Loucy (cell line): ENCODE results near the gene RALB.

Source experiments
- H2AFZ ChIP-seq: fragments of 200-600 bp; sonication (generic); 2 replicates; pipeline ENCODE4 v1.6.0; 2016; ENCODE audit warnings: antibody characterized with exemption, mild to moderate bottlenecking, low read length, moderate library complexity
- H3F3A ChIP-seq: fragments of 200-600 bp; 2 replicates; pipeline ENCODE4 v1.6.0; 2016; ENCODE audit warnings: antibody characterized with exemption, low read depth, mild to moderate bottlenecking
- H3K27me3 ChIP-seq: fragments of 200-600 bp; sonication (generic); 2 replicates; pipeline ENCODE4 v1.6.1; 2014; ENCODE audit warnings: low read length, mild to moderate bottlenecking; ENCODE audit not compliant: insufficient read depth, poor library complexity, severe bottlenecking
- H3K36me3 ChIP-seq: fragments of 200-600 bp; sonication (generic); 2 replicates; pipeline ENCODE4 v1.6.1; 2016; ENCODE audit warnings: low read length; ENCODE audit not compliant: insufficient read depth
- H3K4me1 ChIP-seq: fragments of 200-600 bp; sonication (generic); 2 replicates; pipeline ENCODE4 v1.5.1; 2014; ENCODE audit warnings: low read length, mild to moderate bottlenecking; ENCODE audit not compliant: insufficient read depth, poor library complexity, severe bottlenecking
- H3K4me2 ChIP-seq: fragments of 200-600 bp; sonication (generic); 2 replicates; pipeline ENCODE4 v1.6.0; 2014; ENCODE audit warnings: antibody characterized with exemption, low read length, low read depth, mild to moderate bottlenecking; ENCODE audit not compliant: poor library complexity, severe bottlenecking
- H3K4me3 ChIP-seq: fragments of 200-600 bp; sonication (generic); 2 replicates; pipeline ENCODE4 v1.5.1; 2014; ENCODE audit warnings: low read length, mild to moderate bottlenecking, mixed read lengths; ENCODE audit not compliant: poor library complexity, severe bottlenecking
- H3K79me2 ChIP-seq: fragments of 200-600 bp; sonication (generic); 2 replicates; pipeline ENCODE4 v1.6.1; 2014; ENCODE audit warnings: low read length; ENCODE audit not compliant: insufficient read depth
- H3K9ac ChIP-seq: fragments of 200-600 bp; sonication (generic); 2 replicates; pipeline ENCODE4 v1.6.0; 2014; ENCODE audit warnings: mild to moderate bottlenecking, low read depth, low read length, moderate library complexity; ENCODE audit not compliant: poor library complexity, severe bottlenecking
- H3K9me2 ChIP-seq: fragments of 200-600 bp; sonication (generic); replicated peaks from 2 replicates; pipeline ENCODE4 v1.6.1; 2016; ENCODE audit warnings: low read depth, low read length, mixed read lengths
- H3K9me3 ChIP-seq: fragments of 200-600 bp; sonication (generic); 2 replicates; pipeline ENCODE4 v1.6.1; 2014; ENCODE audit warnings: mild to moderate bottlenecking, antibody characterized with exemption, low read length, low read depth; ENCODE audit not compliant: insufficient read depth
- H4K20me1 ChIP-seq: fragments of 200-600 bp; sonication (generic); 2 replicates; pipeline ENCODE4 v1.6.0; 2014; ENCODE audit warnings: antibody characterized with exemption, low read length, mild to moderate bottlenecking; ENCODE audit not compliant: insufficient read depth, poor library complexity, severe bottlenecking
- CTCF ChIP-seq: fragments of 200-600 bp; sonication (generic); conservative IDR thresholded peaks from 2 replicates; pipeline ENCODE4 v1.5.1; 2014; ENCODE audit warnings: mild to moderate bottlenecking, antibody characterized with exemption, low read length
- EZH2phosphoT487 ChIP-seq: fragments of 200-600 bp; IDR thresholded peaks from 2 replicates; pipeline ENCODE4 v1.6.1; 2018; ENCODE audit warnings: antibody characterized with exemption, mild to moderate bottlenecking, moderate library complexity, borderline replicate concordance

The RALB gene

GRCh38 chr2:120341977-120342376, 89.3 kb downstream of the RALB start:
- Histone ChIP-seq H3K79me2 (no peaks in the 10 kb centered on the region), H3K4me2 (no peak overlapping the region), H3F3A (no peaks in the 10 kb centered on the region), H3K4me3 (no peak overlapping the region), H4K20me1 (no peaks in the 10 kb centered on the region), H3K4me1 (no peaks in the 10 kb centered on the region), H3K27me3 (peaks cover 13% of the 10 kb centered on the region), H3K9me2 (no peaks in the 10 kb centered on the region), H3K9me3 (no peaks in the 10 kb centered on the region), H3K36me3 (no peaks in the 10 kb centered on the region), H3K9ac (no peak overlapping the region), H2AFZ (no peak overlapping the region)
- TF ChIP-seq EZH2phosphoT487 (no peak), CTCF (no peak)

DNA sequence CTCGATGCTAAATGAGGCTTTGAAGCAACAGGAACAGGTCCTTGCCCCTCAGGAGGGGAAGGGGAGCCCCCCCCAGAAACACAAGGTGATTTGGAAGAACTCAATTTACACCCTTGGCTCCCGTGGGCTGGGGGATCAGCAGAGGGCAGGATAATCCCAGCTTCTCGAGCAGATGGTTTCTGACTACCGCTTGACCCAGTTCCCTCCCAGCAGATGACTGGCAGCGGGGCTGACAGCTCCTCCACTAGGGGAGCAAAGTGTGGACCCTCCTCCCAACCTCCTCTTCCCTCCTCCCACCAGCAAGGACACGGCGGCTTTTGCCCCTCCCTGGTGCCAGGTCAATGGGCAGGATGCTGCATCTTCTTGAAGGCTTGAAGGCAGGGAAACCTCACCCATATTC, 89.8 kb downstream of the RALB start:
- no peaks in the 10 kb centered on the region for H4K20me1 ChIP-seq
- no peak overlapping the region for H3K9ac ChIP-seq
- TF ChIP-seq EZH2phosphoT487 = no peak
- no peak for TF ChIP-seq CTCF
- H3K4me2 ChIP-seq = no peak overlapping the region
- no peak overlapping the region for H3K4me3 ChIP-seq
- no peaks in the 10 kb centered on the region for H3K9me2 ChIP-seq
- H3K27me3 ChIP-seq = peaks cover 13% of the 10 kb centered on the region
- H3K79me2 ChIP-seq = no peaks in the 10 kb centered on the region
- H2AFZ ChIP-seq = no peak overlapping the region
- no peaks in the 10 kb centered on the region for H3K4me1 ChIP-seq
- H3K36me3 ChIP-seq = no peaks in the 10 kb centered on the region
- H3F3A ChIP-seq = no peaks in the 10 kb centered on the region
- no peaks in the 10 kb centered on the region for H3K9me3 ChIP-seq

DNA sequence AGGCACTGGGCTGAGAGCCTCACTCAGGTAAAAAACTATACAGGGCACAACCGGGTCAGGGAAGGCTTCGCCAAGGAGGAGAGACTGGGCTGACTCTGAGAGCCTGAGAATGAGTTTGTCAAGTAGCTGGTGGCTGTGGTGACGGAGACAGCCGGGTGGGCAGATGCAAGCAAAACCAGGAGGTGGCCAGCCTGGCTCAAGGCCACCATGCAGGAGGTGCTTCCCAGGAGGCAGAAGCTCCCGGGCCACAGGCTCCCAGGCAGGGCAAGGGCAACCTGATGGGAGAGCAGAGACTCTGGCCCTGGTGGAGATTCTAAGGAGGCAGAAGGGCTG, 90.4 kb downstream of the RALB start:
- Histone ChIP-seq H3K9ac (no peak overlapping the region), H3K9me2 (no peaks in the 10 kb centered on the region), H3F3A (no peaks in the 10 kb centered on the region), H3K4me2 (peak overlapping the region; percentile 36), H2AFZ (peak overlapping the region; percentile 75; the same call in 1 of the 2 replicates), H3K27me3 (peaks cover 13% of the 10 kb centered on the region), H3K4me3 (peak overlapping the region; percentile 21), H3K36me3 (no peaks in the 10 kb centered on the region), H4K20me1 (no peaks in the 10 kb centered on the region), H3K9me3 (no peaks in the 10 kb centered on the region), H3K79me2 (no peaks in the 10 kb centered on the region), H3K4me1 (no peaks in the 10 kb centered on the region)
- TF ChIP-seq CTCF = no peak
- no peak for TF ChIP-seq EZH2phosphoT487
